ENCODE data around the gene ITFG1.

GRCh38 chr16:47161464-47161863 is 299.4 kb downstream of the ITFG1 start:
- TF ChIP-seq ZNF70 (CRISPR knock-in tag; IDR thresholded peaks at IDR 0.05), result no peak
- no peak for TF ChIP-seq ZFP3 (CRISPR knock-in tag; IDR thresholded peaks at IDR 0.05)
- no peak for TF ChIP-seq PPARA (CRISPR knock-in tag; IDR thresholded peaks at IDR 0.05; ENCODE audit: borderline replicate concordance)
- no peak for TF ChIP-seq ESRRG (CRISPR knock-in tag; IDR thresholded peaks at IDR 0.05)
